GM19239 (cell line): ENCODE data around the gene SLC41A1.
"Not testable (repeated sequence)": the region's sequence is repeated elsewhere in the genome, so short reads cannot be mapped to it uniquely, and the experiment has no call there.

Source experiments
- DNase-seq: peaks from one replicate; pipeline ENCODE4 v3.0.0; 2011; ENCODE audit warnings: low spot score; ENCODE audit not compliant: insufficient read length
- FAIRE-seq: peaks from 2 replicates; lab custom pipeline; 2011; peaks lifted over from hg19 to GRCh38; lab: Jason Lieb, UNC

SLC41A1 gene

DNA sequence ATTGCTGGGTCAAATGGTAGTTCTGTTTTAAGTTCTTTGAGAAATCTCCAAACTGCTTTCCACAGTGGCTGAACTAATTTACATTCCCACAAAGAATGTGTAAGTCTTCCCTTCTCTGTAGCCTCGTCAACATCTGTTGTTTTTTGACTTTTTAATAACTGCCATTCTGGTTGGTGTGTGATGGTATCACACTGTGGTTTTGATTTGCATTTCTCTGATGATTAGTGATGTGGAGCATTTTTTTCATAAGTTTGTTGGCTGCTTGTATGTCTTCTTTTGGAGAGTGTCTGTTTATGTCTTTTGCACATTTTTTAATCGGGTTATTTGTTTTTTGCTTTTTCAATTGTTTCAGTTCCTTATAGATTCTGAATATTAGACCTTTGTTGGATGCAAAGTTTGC, 10.3 kb upstream of the SLC41A1 start:
- peak; percentile 28 for FAIRE-seq
- not testable (repeated sequence) for DNase-seq

DNA sequence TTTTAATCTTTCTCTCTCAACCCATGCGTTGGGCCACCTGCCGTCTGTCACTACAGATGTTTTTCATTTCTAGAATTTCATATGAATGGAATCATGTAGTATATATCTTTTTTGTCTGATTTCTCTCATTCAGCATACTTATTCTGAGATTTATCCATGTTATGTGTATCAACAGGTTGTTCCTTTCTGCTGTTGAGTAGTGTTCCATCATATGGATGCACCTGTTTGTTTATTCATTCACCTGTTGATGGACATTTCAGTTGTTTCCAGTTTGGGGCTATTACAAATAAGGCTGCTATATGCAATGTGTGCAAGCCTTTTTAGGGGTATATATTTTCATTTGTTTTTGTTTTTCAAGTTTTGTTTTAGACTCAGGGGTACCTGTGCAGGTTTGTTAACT, 9.4 kb upstream of the SLC41A1 start:
- FAIRE-seq (peak; percentile 31), DNase-seq (no peak)

DNA sequence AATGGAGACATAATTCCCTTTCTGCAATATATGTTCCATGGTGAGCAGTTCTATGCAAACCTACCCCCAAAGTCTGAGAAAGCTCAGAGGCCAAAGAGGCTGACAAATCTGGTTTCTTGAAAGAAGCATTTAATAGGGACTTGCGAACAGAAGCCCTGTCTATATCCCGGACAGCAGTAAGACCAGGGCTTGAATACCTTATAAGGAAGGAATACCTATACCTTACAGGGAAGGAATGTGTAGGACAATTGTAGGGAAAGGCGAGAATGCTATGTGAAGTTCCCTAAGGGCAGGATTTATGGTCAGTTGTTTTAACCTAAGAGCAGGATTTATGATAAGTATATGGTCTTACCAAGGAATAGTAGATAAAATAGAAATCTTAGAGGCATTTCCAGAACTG, 5.0 kb upstream of the SLC41A1 start:
- no peak for FAIRE-seq

DNA sequence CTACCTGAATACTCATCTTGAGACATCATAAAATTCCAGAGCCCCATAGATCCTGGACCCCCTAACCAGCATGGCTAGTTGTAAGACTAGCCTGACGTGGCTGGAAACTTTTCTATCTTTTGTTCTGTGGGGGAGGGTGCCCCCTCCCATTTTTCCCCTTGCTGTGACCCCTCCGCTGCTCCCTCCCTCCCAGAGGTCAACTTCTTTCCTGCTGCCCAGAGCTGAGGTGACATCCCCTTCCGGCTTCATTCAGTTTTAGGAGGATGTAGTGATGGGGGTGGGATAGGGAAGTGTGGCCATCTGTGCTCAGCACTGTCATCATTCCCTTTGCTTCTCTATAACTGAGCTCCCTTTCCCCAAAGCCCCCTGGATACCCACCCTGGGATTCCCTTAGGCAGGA, 4.4 kb upstream of the SLC41A1 start:
- DNase-seq = no peak
- no peak for FAIRE-seq

More for the DNA sequence above, 5.0 kb upstream of the SLC41A1 start:
- DNase-seq = no peak

GRCh38 chr1:205813755-205814058, 709 bp upstream of the SLC41A1 start:
- no peak for DNase-seq
- no peak for FAIRE-seq

GRCh38 chr1:205812271-205812877, 624 bp downstream of the SLC41A1 start:
- FAIRE-seq (no peak), DNase-seq (no peak)

DNA sequence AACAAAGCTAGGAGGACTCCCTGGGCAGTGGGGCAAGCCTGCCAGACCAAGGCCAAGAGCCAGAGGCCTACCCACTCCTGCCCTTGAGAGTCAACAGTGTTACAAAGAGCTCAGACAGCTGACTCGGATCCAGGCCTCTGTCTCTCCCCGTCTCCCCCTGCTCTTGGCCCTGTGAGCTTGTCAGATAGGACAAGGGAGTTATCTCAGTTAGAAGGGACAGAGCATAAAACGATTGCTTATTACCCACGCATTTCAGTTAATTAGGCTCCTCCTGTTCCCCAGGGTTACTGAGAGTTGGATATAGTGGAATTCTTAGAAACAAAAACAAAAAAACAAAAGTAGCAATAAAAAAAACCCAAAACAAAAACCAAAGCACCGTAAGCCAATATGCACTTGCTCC, 1.3 kb downstream of the SLC41A1 start:
- FAIRE-seq (no peak), DNase-seq (no peak)

GRCh38 chr1:205810448-205811157, 2.4 kb downstream of the SLC41A1 start:
- FAIRE-seq = no peak
- no peak for DNase-seq

- FAIRE-seq (no peak), DNase-seq (no peak)
Observed at GRCh38 chr1:205809942-205810345, 3.1 kb downstream of the SLC41A1 start.

GRCh38 chr1:205809469-205809868, 3.5 kb downstream of the SLC41A1 start:
- no peak for FAIRE-seq
- no peak for DNase-seq

DNA sequence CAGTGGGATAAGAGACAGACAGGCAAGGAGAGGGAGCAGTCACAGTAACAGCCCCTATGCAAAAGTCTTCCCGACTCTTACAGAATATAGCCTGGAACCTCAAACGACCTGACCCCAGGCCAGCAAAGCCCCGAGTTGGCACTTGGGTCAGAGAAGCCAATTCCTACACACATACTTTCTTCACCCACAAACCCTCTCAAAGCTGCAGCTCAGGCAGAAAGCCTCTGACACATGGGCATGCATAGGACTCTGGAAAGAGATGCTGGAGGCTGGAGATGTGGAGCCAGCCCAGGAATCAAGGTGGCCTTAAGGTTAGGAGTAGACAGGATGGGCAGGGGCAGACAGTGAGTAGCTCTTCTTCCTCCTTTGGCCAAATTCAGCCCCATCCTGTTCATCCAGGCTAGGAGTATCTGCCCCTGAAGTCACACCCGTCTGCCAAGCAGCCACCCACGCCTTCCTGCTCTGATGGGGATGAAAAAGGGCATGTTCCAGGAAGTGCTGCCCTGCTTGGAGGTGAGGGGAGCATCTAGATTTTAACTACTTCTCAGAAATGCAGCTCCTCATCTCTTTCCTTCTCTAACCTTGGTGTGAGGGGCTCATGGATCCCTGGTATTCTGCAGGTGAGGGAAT, 7.8 kb downstream of the SLC41A1 start:
- FAIRE-seq = no peak
- DNase-seq = no peak

DNA sequence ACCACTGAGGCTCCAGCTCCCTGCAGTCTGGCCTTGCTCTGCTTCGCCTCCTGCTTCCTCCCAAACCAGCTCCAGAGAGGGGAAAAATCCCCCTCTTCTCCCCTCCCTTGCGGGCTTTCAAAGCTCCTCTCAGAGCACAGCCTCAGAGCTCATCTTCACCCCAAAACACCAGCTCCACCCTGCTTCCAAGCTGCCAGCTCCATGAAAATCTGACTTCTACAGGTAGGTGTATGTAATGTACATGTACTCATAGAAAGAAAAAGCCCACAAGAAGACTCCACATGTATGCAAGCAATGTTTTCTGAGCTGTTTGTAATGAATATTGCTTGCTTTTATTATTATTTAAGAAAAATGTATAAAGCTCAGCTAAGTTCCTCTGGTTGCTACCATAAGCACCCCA, 8.4 kb downstream of the SLC41A1 start:
- no peak for DNase-seq

GRCh38 chr1:205803986-205804385, 9.0 kb downstream of the SLC41A1 start:
- no peak for DNase-seq
- no peak for FAIRE-seq

More for the DNA sequence above, 8.4 kb downstream of the SLC41A1 start:
- no peak for FAIRE-seq

DNA sequence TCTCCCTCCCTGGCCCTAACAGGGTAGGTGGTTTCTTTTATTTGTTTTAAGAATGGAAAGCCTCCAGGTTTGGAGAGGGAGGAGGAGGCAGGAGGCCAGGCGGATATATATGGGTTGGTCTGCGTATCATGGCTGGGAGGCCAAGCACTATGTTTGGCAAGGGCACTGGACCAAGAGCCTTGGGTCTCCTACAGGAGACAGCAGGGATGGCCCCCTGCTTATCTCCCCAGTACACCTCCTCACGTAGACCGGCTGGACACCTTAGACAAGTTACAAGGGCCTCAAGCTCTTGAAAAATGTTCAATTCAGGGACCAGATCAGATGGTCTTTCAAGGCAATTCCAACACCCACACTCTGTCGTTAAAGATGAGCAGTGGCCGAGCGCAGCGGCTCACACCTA, 10.9 kb downstream of the SLC41A1 start:
- no peak for FAIRE-seq
- DNase-seq = no peak

GRCh38 chr1:205800981-205801703, 11.9 kb downstream of the SLC41A1 start:
- FAIRE-seq (no peak), DNase-seq (no peak)

GRCh38 chr1:205800427-205800826, 12.6 kb downstream of the SLC41A1 start:
- FAIRE-seq (no peak), DNase-seq (no peak)

- no peak for FAIRE-seq
- DNase-seq = no peak
Observed at GRCh38 chr1:205798577-205798976, 14.4 kb downstream of the SLC41A1 start.

DNA sequence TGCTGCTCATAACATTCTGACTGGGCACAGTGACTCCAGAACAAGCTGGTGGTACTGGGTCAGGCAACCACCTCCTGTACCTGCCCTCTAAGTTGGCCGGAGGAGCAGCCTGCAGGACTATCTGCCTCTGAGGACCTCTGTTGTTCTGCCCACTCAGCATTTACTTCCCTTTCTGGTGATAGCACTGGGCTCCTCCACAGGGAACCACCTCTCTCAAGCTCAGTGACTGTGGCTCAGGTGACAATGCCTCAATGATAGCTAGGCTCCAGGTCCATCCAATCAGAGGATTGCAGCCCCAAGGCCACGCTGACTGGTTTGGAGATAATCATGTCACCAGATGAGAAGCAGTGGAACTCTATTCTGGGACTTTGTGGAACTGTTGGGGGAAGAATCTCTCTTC, 15.8 kb downstream of the SLC41A1 start:
- DNase-seq = no peak
- no peak for FAIRE-seq

GRCh38 chr1:205794011-205794730, 18.8 kb downstream of the SLC41A1 start:
- DNase-seq = no peak
- FAIRE-seq = peak; percentile 26

GRCh38 chr1:205792961-205793673, 19.9 kb downstream of the SLC41A1 start:
- DNase-seq (no peak), FAIRE-seq (no peak)
